ENCODE results near the gene U2AF1L4.

Gene U2AF1L4

GRCh38 chr19:35789195-35789977, 44.2 kb upstream of the U2AF1L4 start:
- TF ChIP-seq MAX (IDR thresholded peaks at IDR 0.05) = no peak
- TF ChIP-seq USF1 (IDR thresholded peaks at IDR 0.05) = no peak
- TF ChIP-seq CEBPB (IDR thresholded peaks at IDR 0.05) = no peak
- no peak for TF ChIP-seq EP300 (IDR thresholded peaks at IDR 0.05; ENCODE audit: borderline replicate concordance)
- no peak for TF ChIP-seq CREB1 (IDR thresholded peaks at IDR 0.05; ENCODE audit: low read depth)
- TF ChIP-seq RAD21 (IDR thresholded peaks at IDR 0.05; ENCODE audit: low read depth) = no peak
- TF ChIP-seq TEAD4 (IDR thresholded peaks at IDR 0.05) = no peak
- TF ChIP-seq FOXM1 (IDR thresholded peaks at IDR 0.05; ENCODE audit: borderline replicate concordance, low read depth) = no peak
- TF ChIP-seq NFIC (IDR thresholded peaks at IDR 0.05) = no peak
- TF ChIP-seq ZBTB7A (IDR thresholded peaks at IDR 0.05; ENCODE audit: low read depth) = no peak
- TF ChIP-seq TCF12 (IDR thresholded peaks at IDR 0.05; ENCODE audit: low read depth) = no peak
- no peak for TF ChIP-seq TAF1 (IDR thresholded peaks at IDR 0.05; ENCODE audit: low read depth)
- no peak for TF ChIP-seq EGR1 (IDR thresholded peaks at IDR 0.05)
- TF ChIP-seq REST (IDR thresholded peaks at IDR 0.05; ENCODE audit: low read depth) = no peak
- no peak for TF ChIP-seq YY1 (IDR thresholded peaks at IDR 0.05; ENCODE audit: low read depth)

- TF ChIP-seq YY1 (IDR thresholded peaks at IDR 0.05; ENCODE audit: low read depth) (no peak), EP300 (IDR thresholded peaks at IDR 0.05; ENCODE audit: borderline replicate concordance) (no peak), RAD21 (IDR thresholded peaks at IDR 0.05; ENCODE audit: low read depth) (no peak), TAF1 (IDR thresholded peaks at IDR 0.05; ENCODE audit: low read depth) (no peak), TCF12 (IDR thresholded peaks at IDR 0.05; ENCODE audit: low read depth) (no peak), CREB1 (IDR thresholded peaks at IDR 0.05; ENCODE audit: low read depth) (no peak), EGR1 (IDR thresholded peaks at IDR 0.05) (no peak)
Measured at GRCh38 chr19:35788205-35788960, 43.2 kb upstream of the U2AF1L4 start.

- no peak for TF ChIP-seq TEAD4 (IDR thresholded peaks at IDR 0.05)
- no peak for TF ChIP-seq FOXM1 (IDR thresholded peaks at IDR 0.05; ENCODE audit: borderline replicate concordance, low read depth)
- TF ChIP-seq TAF1 (IDR thresholded peaks at IDR 0.05; ENCODE audit: low read depth) = no peak
- TF ChIP-seq MAX (IDR thresholded peaks at IDR 0.05) = no peak
- no peak for TF ChIP-seq RAD21 (IDR thresholded peaks at IDR 0.05; ENCODE audit: low read depth)
- no peak for TF ChIP-seq TCF12 (IDR thresholded peaks at IDR 0.05; ENCODE audit: low read depth)
- TF ChIP-seq ZBTB7A (IDR thresholded peaks at IDR 0.05; ENCODE audit: low read depth) = no peak
- TF ChIP-seq EP300 (IDR thresholded peaks at IDR 0.05; ENCODE audit: borderline replicate concordance) = no peak
- TF ChIP-seq CREB1 (IDR thresholded peaks at IDR 0.05; ENCODE audit: low read depth) = no peak
- no peak for TF ChIP-seq REST (IDR thresholded peaks at IDR 0.05; ENCODE audit: low read depth)
- TF ChIP-seq CEBPB (IDR thresholded peaks at IDR 0.05) = no peak
- no peak for TF ChIP-seq USF1 (IDR thresholded peaks at IDR 0.05)
- TF ChIP-seq YY1 (IDR thresholded peaks at IDR 0.05; ENCODE audit: low read depth) = no peak
- TF ChIP-seq EGR1 (IDR thresholded peaks at IDR 0.05) = no peak
Measured at GRCh38 chr19:35787227-35787799, 42.1 kb upstream of the U2AF1L4 start.

- no peak for TF ChIP-seq FOXM1 (IDR thresholded peaks at IDR 0.05; ENCODE audit: borderline replicate concordance, low read depth)
Measured at GRCh38 chr19:35786299-35787160, 41.3 kb upstream of the U2AF1L4 start.

GRCh38 chr19:35785339-35785627, 40.1 kb upstream of the U2AF1L4 start:
- TF ChIP-seq REST (IDR thresholded peaks at IDR 0.05; ENCODE audit: low read depth) = no peak
- no peak for TF ChIP-seq TCF12 (IDR thresholded peaks at IDR 0.05; ENCODE audit: low read depth)
- no peak for TF ChIP-seq ZBTB7A (IDR thresholded peaks at IDR 0.05; ENCODE audit: low read depth)
- no peak for TF ChIP-seq NFIC (IDR thresholded peaks at IDR 0.05)
- TF ChIP-seq FOXM1 (IDR thresholded peaks at IDR 0.05; ENCODE audit: borderline replicate concordance, low read depth) = no peak
- TF ChIP-seq YY1 (IDR thresholded peaks at IDR 0.05; ENCODE audit: low read depth) = no peak
- no peak for TF ChIP-seq RAD21 (IDR thresholded peaks at IDR 0.05; ENCODE audit: low read depth)
- no peak for TF ChIP-seq EP300 (IDR thresholded peaks at IDR 0.05; ENCODE audit: borderline replicate concordance)
- no peak for TF ChIP-seq TEAD4 (IDR thresholded peaks at IDR 0.05)
- TF ChIP-seq CREB1 (IDR thresholded peaks at IDR 0.05; ENCODE audit: low read depth) = no peak
- TF ChIP-seq MAX (IDR thresholded peaks at IDR 0.05) = no peak
- TF ChIP-seq TAF1 (IDR thresholded peaks at IDR 0.05; ENCODE audit: low read depth) = no peak
- TF ChIP-seq EGR1 (IDR thresholded peaks at IDR 0.05) = no peak
- TF ChIP-seq CEBPB (IDR thresholded peaks at IDR 0.05) = no peak
- no peak for TF ChIP-seq USF1 (IDR thresholded peaks at IDR 0.05)
